HL-60/S4 treated with phorbol 12-myristate 13-acetate at 8.2 ng/mL for 4 days and 3 days (cell line): ENCODE measurements around the gene BSX.

ENCODE experiments used
- in situ Hi-C: fragments of 300-500 bp; cut with MboI; formaldehyde crosslinking; loops from 2 replicates; pipeline ENCODE4 v1.15.0; 2022; ENCODE audit warnings: low sequenced_read_pairs

The BSX gene

GRCh38 chr11:122963961-122964360, 17.7 kb downstream of the BSX start:
- in situ Hi-C loops: no loop called here

GRCh38 chr11:122954455-122954854, 27.2 kb downstream of the BSX start:
- in situ Hi-C loops: no loop called here

GRCh38 chr11:122951211-122951610, 30.4 kb downstream of the BSX start:
- in situ Hi-C loops: no loop called here

GRCh38 chr11:122938557-122938956, 43.1 kb downstream of the BSX start:
- in situ Hi-C loops: no loop called here

GRCh38 chr11:122937983-122938382, 43.7 kb downstream of the BSX start:
- in situ Hi-C loops: no loop called here

GRCh38 chr11:122933416-122933815, 48.2 kb downstream of the BSX start:
- in situ Hi-C loops: no loop called here

GRCh38 chr11:122931510-122931909, 50.1 kb downstream of the BSX start:
- in situ Hi-C loops: no loop called here
